Sigmoid colon (tissue), 7 donors: Measurements from ENCODE around the gene CFAP300. TPM values are rescaled to one million over a fixed set of nuclear protein-coding genes. Genes with fewer than 3 reads are reported as not detected.

Experiments
- DNase-seq: peaks from one replicate; pipeline ENCODE4 v3.0.0-alpha.2; 2019
- H3K27ac ChIP-seq, 4 donors: fragments of 200-600 bp; sonication (generic); one replicate each; pipeline ENCODE4 v1.5.1; 2016 to 2019; ENCODE audit warnings: mild to moderate bottlenecking in 1 of 4
- H3K27me3 ChIP-seq, 3 donors: fragments of 200-600 bp; sonication (generic); one replicate each; pipeline ENCODE4 v1.5.1; 2019; ENCODE audit warnings: mild to moderate bottlenecking in 1 of 3
- H3K36me3 ChIP-seq, 4 donors: fragments of 200-600 bp; sonication (generic); one replicate each; pipeline ENCODE4 v1.5.1; 2016 to 2019
- H3K4me1 ChIP-seq, 4 donors: fragments of 200-600 bp; sonication (generic); one replicate each; pipeline ENCODE4 v1.5.1; 2017 to 2019
- H3K4me3 ChIP-seq, 4 donors: fragments of 200-600 bp; sonication (generic); one replicate each; pipeline ENCODE4 v1.5.1; 2017 to 2019; ENCODE audit warnings: mild to moderate bottlenecking in 2 of 4, moderate library complexity in 1 of 4
- H3K9me3 ChIP-seq, 4 donors: fragments of 200-600 bp in 3 of 4; sonication (generic) in 3 of 4; one replicate each; pipeline versions ENCODE4 v1.5.1 to v1.6.1; 2013 to 2019
- CTCF ChIP-seq, 4 experiments: fragments of 450-650 bp in 3 of 4; fragments of 200-600 bp in 1 of 4; IDR thresholded peaks; one replicate each; pipeline ENCODE4 v1.5.1; 2016 to 2019; ENCODE audit warnings: antibody characterized with exemption in 4 of 4, mild to moderate bottlenecking in 3 of 4, moderate library complexity in 2 of 4
- EP300 ChIP-seq, 4 donors: sonication (generic); formaldehyde crosslinking; IDR thresholded peaks; one replicate each; pipeline ENCODE4 v1.6.1; 2017; ENCODE audit warnings: antibody characterized with exemption in 4 of 4
- POLR2A ChIP-seq, 2 donors: fragments of 450-650 bp; IDR thresholded peaks; one replicate each; pipeline ENCODE4 v1.6.1; 2016; ENCODE audit warnings: antibody characterized with exemption in 2 of 2, mild to moderate bottlenecking in 2 of 2, moderate library complexity in 2 of 2
- POLR2AphosphoS5 ChIP-seq, 4 donors: sonication (generic); formaldehyde crosslinking; IDR thresholded peaks; one replicate each; pipeline ENCODE4 v1.6.1; 2017; ENCODE audit warnings: antibody characterized with exemption in 4 of 4
- WGBS, 2 donors: extraction: QIAGEN DNeasy Blood & Tissue Kit; methylation state at CpG; one replicate each; pipeline ENCODE4 v1.1.7; 2013; 5-methylcytosine and 5-hydroxymethylcytosine counted together
- intact Hi-C: fragments of 100-400 bp; cut with DNase I; formaldehyde crosslinking; loops from one replicate; pipeline ENCODE4 v1.15.1; 2023
- polyA plus RNA-seq, 3 donors: library from polyadenylated mRNA; stranded (reverse); fragments of 200-250 nt; gene quantifications; one replicate each; pipeline ENCODE4 v1.2.3, GENCODE V29; 2013
- total RNA-seq, 4 donors: library from RNA; depleted of rRNA; stranded (reverse); fragments of >200 nt; gene quantifications; one replicate each; pipeline ENCODE4 v1.1.0, GENCODE V29; 2016
- donor health status: healthy with polysubstance abuse.
- donor health status: Bipolar disorder and iron deficiency.
- donor health status: healthy.

Gene CFAP300
- total and polyA plus RNA-seq, 7 donors = 0.76 to 15.0 (median 2.4) TPM; not detected in 1

GRCh38 chr11:102108734-102109440 lies 61.6 kb downstream of the CFAP300 start:
- intact Hi-C loops = no loop called here
- 60 to 70% methylated on average over 3 of the region's 3 CpGs for WGBS, 2 donors
- no peaks in the 10 kb centered on the region for H3K9me3 ChIP-seq
- TF ChIP-seq POLR2A (IDR thresholded peaks at IDR 0.05) = no peak
- no peak for TF ChIP-seq CTCF (IDR thresholded peaks at IDR 0.05)
- TF ChIP-seq POLR2AphosphoS5 (IDR thresholded peaks at IDR 0.05) = no peak
- no peak for TF ChIP-seq EP300 (IDR thresholded peaks at IDR 0.05)
- peak overlapping the region; percentile 96 to 99 (median 99) for H3K27ac ChIP-seq
- peaks cover 0 to 23% (median 13%) of the 10 kb centered on the region in 4 donors for H3K4me1 ChIP-seq
- no peak for DNase-seq
- peak overlapping the region in 1 of 4 donors; percentile 93 for H3K4me3 ChIP-seq
- no peaks in the 10 kb centered on the region for H3K36me3 ChIP-seq
- H3K27me3 ChIP-seq = no peaks in the 10 kb centered on the region

GRCh38 chr11:102109896-102110760 lies 62.9 kb downstream of the CFAP300 start, which contains the start of gene YAP1:
TSS of gene YAP1 (plus strand) at chr11:102110447. CDS start at chr11:102110849, 402 bp downstream.
- Histone ChIP-seq H3K9me3 (no peaks in the 10 kb centered on the region), H3K4me1 (peaks cover 0 to 35% (median 19%) of the 10 kb centered on the region in 4 donors), H3K4me3 (peak within 1 kb of the TSS; percentile 86 to 98 (median 96)), H3K27ac (peak within 1 kb of the TSS; percentile 96 to 99 (median 99)), H3K36me3 (peaks cover 0 to 11% (median 0%) of the 10 kb centered on the region in 4 donors), H3K27me3 (no peaks in the 10 kb centered on the region)
- TF ChIP-seq CTCF (IDR thresholded peaks at IDR 0.05) (no peak), POLR2A (IDR thresholded peaks at IDR 0.05) (peak; percentile 28 to 51), EP300 (IDR thresholded peaks at IDR 0.05) (no peak), POLR2AphosphoS5 (IDR thresholded peaks at IDR 0.05) (peak; percentile 59 to 70 (median 64))
- intact Hi-C loops = loop anchor here (2.0 to 5.0 kb wide), 5 partner anchors 47 to 237 kb away; partner anchors contain the start of genes BIRC2, CEP126 and CFAP300
- 0 to 1% methylated on average over 104 of the region's 104 CpGs for WGBS, 2 donors
- peak; percentile 94 for DNase-seq

DNA sequence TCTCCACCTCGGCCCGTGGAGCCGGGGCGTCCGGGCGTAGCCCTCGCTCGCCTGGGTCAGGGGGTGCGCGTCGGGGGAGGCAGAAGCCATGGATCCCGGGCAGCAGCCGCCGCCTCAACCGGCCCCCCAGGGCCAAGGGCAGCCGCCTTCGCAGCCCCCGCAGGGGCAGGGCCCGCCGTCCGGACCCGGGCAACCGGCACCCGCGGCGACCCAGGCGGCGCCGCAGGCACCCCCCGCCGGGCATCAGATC lies 63.4 kb downstream of the CFAP300 start:
- 1 to 2% methylated on average over 31 of the region's 31 CpGs for WGBS, 2 donors
- TF ChIP-seq EP300 (IDR thresholded peaks at IDR 0.05) = no peak
- no peak for TF ChIP-seq POLR2A (IDR thresholded peaks at IDR 0.05)
- TF ChIP-seq CTCF (IDR thresholded peaks at IDR 0.05) = no peak
- H3K36me3 ChIP-seq = peaks cover 0 to 11% (median 0%) of the 10 kb centered on the region in 4 donors
- H3K27ac ChIP-seq = peak overlapping the region; percentile 96 to 99 (median 99)
- intact Hi-C loops = loop anchor here (2.0 to 5.0 kb wide), 5 partner anchors 47 to 236 kb away; partner anchors contain the start of genes BIRC2, CEP126 and CFAP300
- H3K9me3 ChIP-seq = no peaks in the 10 kb centered on the region
- no peak for DNase-seq
- peak overlapping the region; percentile 86 to 98 (median 96) for H3K4me3 ChIP-seq
- peaks cover 0 to 41% (median 23%) of the 10 kb centered on the region in 4 donors for H3K4me1 ChIP-seq
- no peaks in the 10 kb centered on the region for H3K27me3 ChIP-seq

DNA sequence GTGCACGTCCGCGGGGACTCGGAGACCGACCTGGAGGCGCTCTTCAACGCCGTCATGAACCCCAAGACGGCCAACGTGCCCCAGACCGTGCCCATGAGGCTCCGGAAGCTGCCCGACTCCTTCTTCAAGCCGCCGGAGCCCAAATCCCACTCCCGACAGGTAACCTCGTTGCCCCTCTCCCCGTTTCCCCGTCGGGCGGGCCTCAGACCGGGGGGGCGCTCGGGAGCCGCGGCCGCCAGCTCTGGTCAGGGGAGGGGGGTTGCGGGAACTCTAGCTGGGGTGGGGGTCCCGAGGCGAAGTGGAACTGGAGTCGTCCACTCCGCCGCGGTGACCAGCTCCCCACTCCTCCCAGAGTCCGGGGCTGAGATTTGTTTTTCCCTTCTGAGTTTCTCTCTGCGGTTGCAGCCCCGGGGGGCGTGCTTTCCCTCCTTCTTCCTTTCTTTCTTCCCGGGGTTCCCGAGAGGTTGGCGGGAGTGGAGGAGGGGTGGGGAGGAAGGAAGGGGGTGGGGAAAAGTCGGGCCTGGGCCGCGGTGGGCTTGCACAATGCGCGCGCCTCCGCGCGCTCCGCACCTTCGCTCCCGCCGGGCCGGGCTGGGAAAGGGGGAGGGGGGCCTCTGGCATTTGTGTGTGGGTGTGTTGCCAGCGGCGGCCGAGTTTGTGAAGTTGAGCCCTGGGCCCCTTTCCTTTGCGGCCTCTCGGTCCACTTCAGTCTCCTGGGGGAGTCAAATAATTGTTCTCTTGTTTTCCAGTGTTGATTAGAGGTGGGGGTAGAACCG lies 64.0 kb downstream of the CFAP300 start:
- peak in 3 of 4 donors; percentile 15 to 58 (median 41) for TF ChIP-seq POLR2AphosphoS5 (IDR thresholded peaks at IDR 0.05)
- peak in 1 of 2 donors; percentile 38 for TF ChIP-seq POLR2A (IDR thresholded peaks at IDR 0.05)
- TF ChIP-seq EP300 (IDR thresholded peaks at IDR 0.05) = no peak
- H3K36me3 ChIP-seq = peaks cover 0 to 11% (median 0%) of the 10 kb centered on the region in 4 donors
- peak; percentile 89 for DNase-seq
- H3K4me3 ChIP-seq = peak overlapping the region; percentile 86 to 98 (median 96)
- WGBS, 2 donors = 1 to 3% methylated on average over 61 of the region's 61 CpGs
- H3K27ac ChIP-seq = peak overlapping the region; percentile 96 to 99 (median 99)
- H3K4me1 ChIP-seq = peaks cover 0 to 46% (median 28%) of the 10 kb centered on the region in 4 donors
- no peaks in the 10 kb centered on the region for H3K27me3 ChIP-seq
- intact Hi-C loops = loop anchor here (2.0 to 5.0 kb wide), 5 partner anchors 46 to 236 kb away; partner anchors contain the start of genes BIRC2, CEP126 and CFAP300
- no peaks in the 10 kb centered on the region for H3K9me3 ChIP-seq
